Measurements from ENCODE around the gene MOSPD2. TPM values are rescaled to one million over a fixed set of nuclear protein-coding genes. Genes with fewer than 3 reads are reported as not detected.

Gene MOSPD2
- total and polyA plus RNA-seq, 2 of the 8 experiments (the other 6 are each of a cell fraction or from before 2014, with no cell fraction given), result 4.5 to 12.1 TPM

DNA sequence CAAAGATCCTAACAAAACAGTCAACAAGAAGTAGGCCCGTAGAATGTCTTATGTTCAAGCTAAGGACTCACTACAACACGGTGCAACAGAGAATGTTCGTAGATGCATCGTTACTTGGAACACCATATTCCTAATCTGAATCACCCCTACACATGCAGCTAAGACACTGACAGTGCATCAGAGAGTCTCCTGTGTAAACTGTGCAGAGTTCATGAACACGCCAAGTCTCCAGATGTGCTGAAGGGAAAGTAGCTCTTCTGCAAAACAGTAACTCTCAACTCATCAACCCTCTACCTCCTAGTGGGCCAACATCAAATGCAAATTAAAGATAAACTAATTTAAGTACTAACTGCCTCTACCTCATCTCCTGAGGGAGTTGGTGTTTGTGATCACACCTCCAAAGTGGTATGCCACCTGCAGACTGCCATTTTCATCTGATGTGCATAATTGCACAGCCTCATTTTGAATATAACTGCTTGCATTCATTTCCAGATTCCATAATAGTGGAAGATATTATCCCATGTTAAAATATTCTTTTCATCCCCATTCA, 73.5 kb downstream of the MOSPD2 start:
- Histone ChIP-seq H2BK15ac (ENCODE audit: low read length) (no peak overlapping the region), H2AFZ (ENCODE audit: low read length) (0 out of 2 replicates have a peak overlapping the region, but pooled peaks have one; percentile 32), H3K36me3 (ENCODE audit: control insufficient read depth in 2 of 4, insufficient read depth in 4 of 4, low read length in 3 of 4) (no peaks in the 10 kb centered on the region), H2AK5ac (ENCODE audit: low read depth, low read length) (no peak overlapping the region), H4K91ac (replicated peaks; ENCODE audit: insufficient read length, low read length) (no peak overlapping the region), H3K27me3 (replicated peaks in 1 of 4; ENCODE audit: control insufficient read depth in 3 of 4, extremely low read depth in 1 of 4, insufficient read depth in 3 of 4, low read length in 3 of 4) (no peaks in the 10 kb centered on the region), H2BK20ac (ENCODE audit: low read length) (no peak overlapping the region), H3K4me3 (ENCODE audit: extremely low read depth in 1 of 4, insufficient read depth in 2 of 4, low read depth in 3 of 4, low read length in 4 of 4) (no peak overlapping the region), H3K23me2 (ENCODE audit: low read depth, low read length) (no peaks in the 10 kb centered on the region), H3K4me2 (ENCODE audit: insufficient read depth in 1 of 2, low read depth in 2 of 2, low read length in 2 of 2) (no peak overlapping the region), H2BK120ac (replicated peaks; ENCODE audit: low read depth, low read length) (no peak overlapping the region), H3K56ac (replicated peaks; ENCODE audit: insufficient read length, low read depth, low read length) (no peak overlapping the region), H3K14ac (ENCODE audit: insufficient read length) (no peak overlapping the region), H3K27ac (ENCODE audit: low read depth, low read length) (no peak overlapping the region), H4K20me1 (replicated peaks in 1 of 2; ENCODE audit: control insufficient read depth in 1 of 2, insufficient read depth in 2 of 2, low read length in 2 of 2) (no peaks in the 10 kb centered on the region), H3K18ac (ENCODE audit: extremely low read depth, low read length) (no peak overlapping the region), H4K8ac (ENCODE audit: extremely low read depth, insufficient read depth, low read length) (no peak overlapping the region), H2BK12ac (ENCODE audit: low read depth, low read length) (no peak overlapping the region), H3K23ac (ENCODE audit: insufficient read length) (no peak overlapping the region), H3K9ac (replicated peaks in 1 of 4; ENCODE audit: extremely low read depth in 1 of 4, low read depth in 3 of 4, low read length in 3 of 4) (no peak overlapping the region), H2BK5ac (ENCODE audit: low read depth, low read length) (no peak overlapping the region), H3K79me1 (ENCODE audit: low read depth, low read length) (no peaks in the 10 kb centered on the region), H3K79me2 (ENCODE audit: control insufficient read depth in 1 of 2, insufficient read depth in 2 of 2, low read length in 2 of 2) (no peaks in the 10 kb centered on the region), H3K9me3 (ENCODE audit: insufficient read depth in 2 of 2, low read depth in 1 of 2, low read length in 1 of 2) (no peaks in the 10 kb centered on the region), H4K5ac (ENCODE audit: insufficient read length, low read depth, low read length) (no peak overlapping the region), H3K4ac (replicated peaks; ENCODE audit: insufficient read length, low read depth, low read length) (no peak overlapping the region), H3K4me1 (replicated peaks in 1 of 4; ENCODE audit: control insufficient read depth in 3 of 4, insufficient read depth in 4 of 4, low read length in 3 of 4) (no peaks in the 10 kb centered on the region)
- ChIA-PET CTCF (ENCODE audit: partially characterized antibody) (no interaction called here), POLR2A (ENCODE audit: partially characterized antibody) (no interaction called here)
- no peak for TF ChIP-seq SIN3A (conservative IDR thresholded peaks at IDR 0.05 in 1 of 2, IDR thresholded peaks at IDR 0.05 in 1 of 2; ENCODE audit: low read depth in 1 of 2, low read length in 2 of 2)
- no peak for FAIRE-seq
- WGBS, 2 experiments (ENCODE audit: extremely low coverage in 1 of 2, insufficient coverage in 1 of 2, insufficient read length in 1 of 2, insufficient replicate concordance in 2 of 2, low coverage in 1 of 2, low lambda C conversion rate in 2 of 2, missing lambda C conversion rate in 1 of 2), result 89% methylated on average over 5 of the region's 5 CpGs; no CpG with 5 or more reads in 1 of the 2 experiments
- no peak for DNase-seq (ENCODE audit: low read depth in 1 of 2, low spot score in 2 of 2)

Measured in H1 (cell line).